Daoy (cell line): ENCODE results near the gene LHX4. TPM values are rescaled to one million over a fixed set of nuclear protein-coding genes. Genes with fewer than 3 reads are reported as not detected.

Source experiments
- DNase-seq: peaks from one replicate; pipeline ENCODE4 v3.0.0-alpha.2; 2015; ENCODE audit warnings: low read depth
- total RNA-seq: library from RNA; depleted of rRNA; stranded (reverse); fragments of >200 nt; shearing (Covaris generic); gene quantifications from 2 replicates; pipeline ENCODE4 v1.2.3, GENCODE V29; 2014

Gene LHX4
- total RNA-seq, 1 experiment from 2014 or later: 0.17 TPM

DNA sequence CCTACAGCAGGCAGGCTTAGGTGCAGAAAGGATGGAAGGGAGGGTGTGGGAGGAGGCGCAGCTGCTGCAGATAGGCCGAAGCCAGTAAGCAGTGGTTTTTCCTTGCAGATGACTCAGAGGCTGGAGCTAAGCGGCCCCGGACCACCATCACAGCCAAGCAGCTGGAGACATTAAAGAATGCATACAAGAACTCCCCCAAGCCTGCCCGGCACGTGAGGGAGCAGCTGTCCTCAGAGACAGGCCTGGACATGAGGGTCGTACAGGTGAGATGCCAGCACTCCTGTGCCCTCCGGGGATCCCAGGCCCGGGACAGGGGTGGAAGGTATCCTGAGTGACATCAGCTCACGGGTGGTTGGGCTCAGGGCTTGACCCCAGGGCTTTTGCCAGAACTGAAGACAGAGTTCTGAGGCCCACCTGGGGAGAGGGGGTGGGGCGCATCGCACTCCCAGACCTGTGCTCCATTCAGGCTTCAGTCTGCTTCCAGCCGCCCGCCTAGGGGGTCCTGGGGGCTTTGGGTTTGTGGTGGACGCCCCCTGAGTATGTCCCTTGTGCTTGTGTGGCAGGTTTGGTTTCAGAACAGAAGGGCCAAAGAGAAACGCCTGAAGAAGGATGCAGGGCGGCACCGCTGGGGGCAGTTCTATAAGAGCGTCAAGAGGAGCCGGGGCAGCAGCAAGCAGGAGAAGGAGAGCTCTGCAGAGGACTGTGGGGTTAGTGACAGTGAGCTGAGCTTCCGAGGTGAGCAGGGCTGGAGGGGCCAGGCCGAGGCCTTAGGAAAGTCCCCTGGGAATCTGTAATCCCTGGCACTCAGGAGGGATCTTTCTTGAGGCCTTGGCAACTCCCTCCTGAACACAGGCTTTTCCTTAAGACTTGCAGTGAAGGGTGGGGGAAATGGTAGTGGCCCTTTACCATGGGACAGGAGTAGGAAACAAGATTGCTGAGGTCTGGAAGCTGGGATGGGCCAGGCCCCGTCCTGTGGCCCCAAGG lies 41.5 kb downstream of the LHX4 start:
- peak; percentile 86 for DNase-seq

DNA sequence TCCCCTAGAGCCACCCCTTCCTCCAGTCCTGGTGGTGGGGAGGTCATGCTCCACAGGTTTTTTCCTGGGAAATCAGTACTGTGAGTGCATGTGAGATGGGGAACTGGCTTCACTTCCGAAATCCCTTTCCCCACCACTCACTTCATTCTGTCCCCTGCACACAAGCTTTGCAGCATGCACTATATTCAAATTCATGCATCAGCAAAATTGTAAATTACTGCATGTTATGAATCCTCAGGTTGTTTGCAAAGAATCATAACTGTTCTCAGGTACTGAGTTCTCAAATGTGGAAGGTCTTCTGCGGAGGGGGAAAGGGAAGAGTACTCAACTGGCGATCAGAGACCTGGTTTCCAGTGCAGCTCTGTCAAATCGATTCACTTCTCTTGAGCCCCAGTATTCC lies 42.3 kb downstream of the LHX4 start:
- DNase-seq: no peak

DNA sequence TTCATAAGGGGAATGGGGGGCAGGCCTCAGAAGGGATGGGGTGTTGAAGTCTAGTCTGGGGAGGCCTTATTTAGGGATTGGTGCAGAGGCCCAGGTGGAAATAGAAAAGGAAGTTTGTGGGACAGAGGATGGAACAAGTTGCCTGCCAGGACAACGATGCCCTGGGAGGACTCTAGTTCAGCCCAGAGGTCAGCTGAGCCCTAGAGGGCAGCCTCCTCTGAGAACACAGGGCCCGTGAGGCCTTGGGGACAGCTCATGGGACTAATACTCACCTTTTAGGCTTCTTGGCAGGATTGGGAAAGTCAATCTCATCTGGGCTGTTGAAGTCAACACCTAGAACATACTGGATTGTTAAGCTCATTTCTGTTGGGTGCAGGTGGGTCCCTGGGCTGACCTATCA lies 43.0 kb downstream of the LHX4 start:
- DNase-seq: no peak

DNA sequence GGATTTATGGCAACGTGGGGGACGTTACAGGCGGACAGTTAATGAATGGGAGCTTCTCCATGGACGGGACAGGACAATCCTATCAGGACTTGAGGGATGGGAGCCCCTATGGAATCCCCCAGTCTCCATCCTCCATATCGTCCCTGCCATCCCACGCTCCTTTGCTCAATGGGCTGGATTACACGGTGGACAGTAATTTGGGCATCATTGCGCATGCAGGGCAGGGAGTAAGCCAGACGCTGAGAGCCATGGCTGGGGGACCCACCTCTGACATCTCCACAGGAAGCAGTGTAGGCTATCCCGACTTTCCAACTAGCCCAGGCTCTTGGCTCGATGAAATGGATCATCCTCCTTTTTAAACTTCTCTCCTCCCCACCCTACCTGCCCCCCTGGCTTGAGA lies 44.2 kb downstream of the LHX4 start:
- no peak for DNase-seq

DNA sequence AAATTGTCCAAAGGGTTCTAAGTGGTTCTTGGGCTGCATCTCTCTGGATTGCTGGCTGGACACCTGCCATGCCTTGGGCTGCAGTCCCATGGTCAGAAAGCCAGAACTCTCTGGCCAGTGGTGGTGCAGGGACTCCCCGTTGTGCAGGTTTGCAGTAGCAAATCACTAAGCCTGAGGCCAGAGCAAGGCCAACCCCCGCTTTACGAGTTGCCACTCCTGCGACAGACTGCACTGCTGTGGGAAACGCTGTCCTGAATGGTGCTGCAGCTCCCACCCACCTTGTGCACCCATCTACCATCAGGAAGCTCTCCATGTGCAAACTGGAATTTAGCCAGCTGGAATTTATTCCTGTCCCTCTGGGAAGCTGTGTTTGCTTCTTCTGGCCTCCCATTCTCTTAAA lies 45.7 kb downstream of the LHX4 start:
- no peak for DNase-seq

DNA sequence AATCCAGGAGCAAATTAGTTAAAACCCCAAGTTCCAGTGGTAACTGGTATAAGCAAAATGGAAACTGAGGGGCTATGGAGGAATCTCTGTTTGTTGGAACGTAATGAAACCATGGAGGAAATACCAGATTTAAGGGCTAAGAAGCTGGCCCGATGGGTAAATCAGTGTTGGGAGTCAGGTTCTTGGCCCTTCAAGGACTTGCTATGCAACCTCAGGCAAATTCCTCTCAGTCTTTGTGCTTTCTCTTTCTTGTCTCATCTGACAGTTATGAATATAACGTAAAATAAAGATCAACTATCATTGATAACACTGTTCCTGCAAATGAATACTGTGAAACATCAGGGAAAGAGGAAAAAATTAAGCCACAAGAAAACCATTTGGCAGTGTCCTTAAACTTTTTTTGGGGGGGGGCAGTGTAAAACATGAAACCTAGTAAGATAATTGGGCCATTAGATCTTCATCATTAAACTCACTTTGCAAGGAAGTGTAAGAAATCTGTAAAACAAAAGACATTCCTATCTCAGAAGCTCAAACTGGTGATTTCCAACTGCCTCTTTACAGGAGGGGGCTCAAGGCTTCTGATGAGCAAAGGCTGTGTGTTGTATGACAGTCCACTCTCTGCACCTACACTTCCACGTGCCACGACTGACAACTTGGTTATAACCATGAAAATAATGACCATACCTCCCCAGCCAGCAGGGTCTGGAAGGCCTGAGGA lies 47.6 kb downstream of the LHX4 start:
- no peak for DNase-seq

DNA sequence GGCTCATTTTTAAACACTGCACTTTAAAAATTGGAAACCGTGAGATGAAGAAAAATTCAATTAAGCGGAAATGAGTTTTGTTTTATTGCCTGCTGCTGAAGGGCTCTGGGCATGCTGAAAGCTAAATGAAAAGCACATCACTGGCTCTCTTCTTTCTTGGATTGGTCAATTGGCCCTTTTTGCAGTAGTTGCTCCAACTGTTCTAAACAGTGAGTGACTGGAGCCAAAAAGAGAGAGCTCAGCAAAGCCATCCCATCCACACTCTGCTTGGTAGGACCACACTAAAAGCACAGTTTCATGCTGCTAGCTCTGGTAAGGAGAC lies 48.1 kb downstream of the LHX4 start:
- DNase-seq: no peak

DNA sequence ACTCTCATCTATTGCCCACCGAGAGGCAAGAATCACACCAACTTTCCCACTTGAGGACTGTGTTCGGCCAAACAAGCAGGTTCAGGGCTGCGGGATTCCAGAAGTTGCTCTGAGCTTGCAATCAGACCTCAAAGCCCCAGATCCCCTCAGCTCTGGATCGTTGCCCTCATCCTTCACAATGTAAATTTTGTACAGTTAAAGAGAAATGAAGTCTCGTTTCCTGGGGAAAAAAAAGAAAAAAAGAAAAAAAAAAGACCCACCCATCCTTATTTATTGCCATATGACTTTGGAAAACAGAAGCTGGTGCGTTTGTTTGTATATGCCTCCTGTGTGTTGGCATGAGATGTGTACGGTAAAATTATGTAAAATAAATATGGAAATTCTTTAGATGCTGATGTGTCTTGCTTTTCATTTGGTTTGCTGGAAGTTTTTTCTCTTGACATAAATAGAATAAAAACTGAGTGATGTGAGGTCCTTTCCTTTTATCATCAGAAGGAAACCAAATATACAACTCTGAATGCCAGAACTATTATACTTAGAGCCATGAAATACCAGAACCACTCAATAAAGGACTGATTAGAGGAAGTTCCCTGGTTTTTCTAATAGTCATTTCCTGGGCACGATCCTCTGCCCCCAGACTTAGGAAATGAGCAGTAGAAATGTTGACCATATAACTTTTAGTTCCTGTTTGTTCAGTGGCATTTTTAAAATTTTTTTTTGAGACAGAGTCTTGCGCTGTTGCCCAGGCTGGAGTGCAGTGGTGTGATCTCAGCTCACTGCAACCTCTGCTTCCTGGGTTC lies 48.7 kb downstream of the LHX4 start:
- no peak for DNase-seq

DNA sequence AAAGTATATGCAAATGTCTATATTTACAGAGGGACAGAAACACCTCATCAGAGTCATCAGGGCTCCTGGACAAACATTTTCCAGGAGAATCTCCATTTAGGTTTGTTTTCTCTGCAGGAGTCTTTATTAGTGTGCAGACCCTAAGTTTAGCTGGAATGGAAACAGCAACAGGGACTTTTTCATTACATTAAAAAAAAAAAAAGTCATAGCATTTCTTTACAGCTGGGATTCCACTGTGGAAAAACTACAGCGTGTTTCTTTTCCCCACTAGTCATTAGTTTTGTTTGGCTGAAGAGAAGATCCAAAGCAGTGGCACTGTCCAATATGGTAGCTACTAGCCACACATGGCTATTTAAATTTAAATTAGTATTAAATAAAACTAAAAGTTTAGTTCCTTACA lies 49.6 kb downstream of the LHX4 start:
- DNase-seq: no peak

DNA sequence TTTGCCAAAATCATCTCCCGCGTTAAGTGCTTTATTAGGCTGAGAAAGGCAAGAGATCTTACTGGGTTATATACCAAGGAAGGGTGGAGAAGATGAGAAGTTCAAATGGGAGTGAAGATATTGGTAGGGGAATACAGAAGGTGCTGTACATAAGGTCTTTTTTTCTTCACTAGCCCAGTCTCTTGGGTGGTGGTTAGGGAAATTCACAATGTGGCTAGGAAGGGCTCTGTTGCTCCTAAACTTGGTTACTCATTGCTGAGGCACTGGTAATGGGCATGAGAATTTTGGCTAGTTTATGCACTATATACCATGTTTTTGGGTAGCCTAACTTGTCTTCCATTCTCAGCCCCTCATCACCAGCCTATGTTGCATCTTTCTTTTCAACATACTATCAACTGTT lies 50.6 kb downstream of the LHX4 start:
- DNase-seq: no peak

DNA sequence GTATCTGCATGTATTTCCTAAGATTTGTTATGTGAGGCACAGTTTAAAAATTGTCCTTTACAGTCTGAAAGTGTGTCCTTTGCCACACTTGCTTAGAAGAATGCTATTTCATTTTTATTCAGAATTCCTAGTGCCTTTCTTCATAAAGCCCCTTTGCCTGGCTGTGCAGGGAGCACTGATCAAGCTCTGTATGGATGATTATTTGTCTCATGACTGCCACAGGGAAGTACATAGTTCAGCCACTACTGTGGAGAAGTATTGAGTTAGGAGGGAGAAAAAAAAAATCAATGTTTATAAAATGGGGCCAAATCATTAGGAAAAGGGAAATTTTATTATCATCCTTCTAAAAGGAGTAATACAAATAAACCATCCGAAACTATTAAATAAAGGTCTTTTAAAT lies 51.4 kb downstream of the LHX4 start:
- no peak for DNase-seq

DNA sequence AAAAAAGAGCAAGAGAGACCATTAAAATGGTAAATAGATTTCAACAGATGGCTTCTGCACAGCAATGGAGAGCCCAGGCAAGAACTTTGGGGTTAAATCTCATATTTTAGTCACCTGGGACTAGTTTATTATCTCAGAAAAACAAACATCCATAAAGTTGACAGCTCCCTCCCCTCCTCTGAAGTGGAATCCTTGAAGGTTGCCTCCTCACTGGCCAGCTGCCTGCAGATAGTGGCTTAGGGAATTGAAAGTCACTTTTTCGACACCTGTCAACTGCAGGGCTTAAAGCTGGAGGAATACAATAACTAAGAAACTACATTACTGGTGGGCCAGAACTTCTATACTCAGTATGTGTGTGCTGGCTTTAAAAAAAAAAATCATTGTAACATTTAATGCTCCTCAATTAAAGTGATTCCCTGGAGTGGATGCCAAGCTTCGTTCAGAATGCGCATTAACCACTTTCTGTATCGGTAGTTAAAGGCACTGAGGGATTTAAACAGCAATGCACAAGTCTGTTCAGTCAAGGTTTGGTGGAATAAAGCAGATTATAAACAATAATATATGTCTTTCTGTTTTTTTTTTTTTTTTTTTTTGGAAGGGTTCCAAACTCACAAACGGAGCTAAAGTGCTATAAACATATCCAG lies 52.5 kb downstream of the LHX4 start:
- DNase-seq: no peak

DNA sequence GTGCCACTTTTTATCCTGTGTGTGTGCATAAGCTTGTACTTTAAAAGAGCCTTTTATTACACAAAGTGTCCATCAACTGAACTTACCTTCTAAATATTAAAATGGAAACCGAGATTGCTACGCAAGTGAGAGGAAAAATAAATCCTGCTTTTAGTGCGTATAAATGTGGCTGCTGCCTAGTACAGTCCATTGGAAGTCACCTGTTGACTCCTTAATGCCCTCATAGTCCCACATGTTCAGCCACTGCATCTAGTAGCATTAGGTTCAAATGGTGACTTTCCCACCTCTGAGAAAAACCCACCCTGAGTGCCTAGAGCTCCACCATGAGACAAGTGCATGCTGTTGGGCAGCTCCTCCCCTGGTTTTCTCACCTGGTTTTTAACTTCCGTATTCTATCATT lies 53.0 kb downstream of the LHX4 start:
- no peak for DNase-seq

DNA sequence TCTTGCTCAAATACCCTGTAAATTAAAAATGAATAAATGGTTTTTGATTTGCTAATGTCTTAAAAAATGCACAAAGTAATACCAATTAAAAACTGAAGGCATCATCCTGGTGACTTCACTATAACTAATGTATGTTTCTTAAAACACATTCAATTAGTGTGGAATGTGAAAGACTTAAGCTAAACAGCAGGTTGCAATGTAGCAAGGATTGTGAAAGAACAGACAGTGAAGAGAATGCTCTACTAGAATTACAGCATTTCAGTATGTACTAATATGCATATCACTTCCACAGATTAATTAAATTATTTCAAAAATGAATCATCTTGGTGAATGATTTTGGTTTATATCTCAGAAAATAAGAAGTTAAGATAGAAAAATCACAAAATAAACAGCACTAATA lies 56.4 kb downstream of the LHX4 start:
- no peak for DNase-seq

DNA sequence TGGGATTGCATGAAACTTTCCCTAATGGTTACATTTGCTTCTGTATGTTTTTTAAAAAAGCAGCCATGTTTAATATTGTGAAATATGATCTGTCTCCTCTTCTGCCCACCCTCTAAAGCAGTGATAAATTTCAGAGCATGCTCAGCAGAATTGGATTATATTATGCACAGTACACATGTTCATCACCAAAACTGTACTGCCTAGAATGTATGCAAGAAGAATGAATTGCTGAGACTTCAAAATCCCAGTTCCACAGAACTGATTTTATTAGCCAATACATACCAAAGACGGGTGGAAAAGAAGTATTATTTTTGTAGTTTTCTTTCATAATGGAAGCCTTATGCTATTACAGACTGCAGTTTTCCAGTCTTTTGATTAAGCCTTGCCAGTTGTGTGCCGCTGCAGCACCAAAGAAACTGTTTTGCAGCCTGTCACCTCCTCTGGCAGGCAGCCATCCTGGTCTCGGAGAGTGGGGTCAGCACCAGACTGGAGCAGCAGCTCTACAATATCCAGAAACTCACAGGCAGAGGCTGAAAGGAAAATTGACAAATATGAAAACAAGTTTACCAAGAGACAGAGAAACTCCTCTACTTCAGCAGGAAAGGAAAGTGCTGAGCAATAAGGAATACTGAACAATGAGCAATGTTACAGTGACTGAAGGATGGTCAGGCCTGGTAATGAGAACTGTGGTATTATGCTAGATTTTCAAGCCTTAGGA lies 58.1 kb downstream of the LHX4 start:
- no peak for DNase-seq

DNA sequence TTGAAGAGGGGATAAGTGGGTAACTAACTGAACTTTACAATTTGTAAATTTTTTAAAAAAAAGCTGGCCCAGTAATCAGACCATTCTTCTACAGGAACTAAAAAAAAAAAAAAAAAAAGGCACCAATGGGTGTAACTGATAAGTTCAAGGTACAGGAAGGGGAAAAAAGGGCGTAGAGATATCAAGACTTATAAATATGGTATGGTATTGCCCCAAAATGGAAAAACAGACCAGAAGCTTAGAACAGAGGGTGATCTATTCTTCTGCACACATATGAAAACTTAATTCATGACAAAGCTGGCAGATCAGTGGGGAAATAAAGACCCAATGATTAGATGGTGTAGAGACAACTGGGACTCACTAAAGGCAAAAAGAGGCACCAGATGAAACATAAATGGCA lies 58.9 kb downstream of the LHX4 start:
- no peak for DNase-seq

DNA sequence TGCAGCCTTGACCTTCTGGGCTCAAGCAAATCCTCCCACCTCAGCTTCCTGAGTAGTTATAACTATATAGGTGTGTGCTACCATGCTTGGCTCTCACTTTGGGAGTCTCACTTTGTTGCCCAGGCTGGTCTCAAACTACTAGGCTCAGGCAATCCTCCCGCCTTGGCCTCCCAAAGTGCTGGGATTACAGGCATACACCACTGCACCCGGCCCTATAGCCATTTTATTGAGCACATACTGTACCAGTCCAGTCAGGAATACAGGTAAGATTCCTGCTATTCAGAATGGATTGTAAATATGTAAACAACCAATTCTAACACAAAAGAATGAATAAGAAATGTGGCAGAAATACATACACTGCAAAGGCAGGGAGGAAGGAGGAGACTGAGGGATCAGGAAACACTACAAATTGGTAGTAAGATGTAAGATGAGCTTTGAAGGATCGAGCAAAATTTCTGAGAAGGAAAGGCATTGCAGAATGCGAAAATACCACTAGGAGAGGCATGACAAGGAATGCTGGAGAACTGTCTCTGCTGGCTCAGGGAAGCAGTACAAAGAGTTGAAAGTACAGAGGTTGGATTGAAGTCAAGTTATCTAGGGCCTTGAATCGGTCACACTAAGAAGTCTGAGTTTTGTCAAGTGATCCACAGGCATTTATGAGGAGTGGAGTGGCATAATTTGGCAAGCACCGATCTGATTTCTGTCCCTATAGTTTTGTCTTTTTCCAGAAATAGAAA lies 60.4 kb downstream of the LHX4 start:
- no peak for DNase-seq

DNA sequence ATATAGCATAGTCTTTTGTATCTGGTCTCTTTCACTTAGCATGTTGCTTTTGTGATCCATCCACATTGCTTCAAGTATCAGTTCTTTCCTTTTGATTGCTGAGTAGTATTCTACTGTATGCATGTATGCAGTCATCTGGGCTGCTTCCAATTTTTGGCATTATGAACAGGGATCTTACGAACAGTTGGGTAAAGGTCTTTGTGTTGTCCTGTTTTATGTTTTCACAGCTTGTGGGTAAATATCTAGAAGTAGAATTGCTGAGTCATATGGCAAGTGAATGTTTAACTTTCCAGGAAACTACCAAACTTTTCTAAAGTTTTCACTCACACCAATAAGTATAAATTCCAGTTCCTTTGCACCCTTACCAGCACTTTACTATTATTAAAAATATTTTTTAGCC lies 60.9 kb downstream of the LHX4 start:
- no peak for DNase-seq

DNA sequence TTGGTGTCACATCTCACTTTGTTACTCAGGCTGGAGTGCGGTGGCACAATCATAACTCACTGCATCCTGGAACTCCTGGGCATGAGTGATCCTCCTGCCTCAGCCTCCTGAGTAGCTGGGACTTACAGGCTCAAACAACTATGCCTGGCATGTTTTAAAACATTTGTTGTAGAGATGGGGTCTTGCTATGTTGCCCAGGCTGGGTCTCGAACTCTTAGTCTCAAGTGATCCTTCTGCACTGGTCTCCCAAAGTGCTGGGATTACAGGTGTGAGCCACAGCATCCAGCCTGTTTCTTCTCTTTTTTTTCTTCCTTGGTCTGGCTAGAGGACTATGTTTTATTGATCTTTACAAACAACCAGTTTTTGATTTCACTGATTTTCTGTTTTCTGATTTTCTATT lies 64.6 kb downstream of the LHX4 start:
- no peak for DNase-seq

DNA sequence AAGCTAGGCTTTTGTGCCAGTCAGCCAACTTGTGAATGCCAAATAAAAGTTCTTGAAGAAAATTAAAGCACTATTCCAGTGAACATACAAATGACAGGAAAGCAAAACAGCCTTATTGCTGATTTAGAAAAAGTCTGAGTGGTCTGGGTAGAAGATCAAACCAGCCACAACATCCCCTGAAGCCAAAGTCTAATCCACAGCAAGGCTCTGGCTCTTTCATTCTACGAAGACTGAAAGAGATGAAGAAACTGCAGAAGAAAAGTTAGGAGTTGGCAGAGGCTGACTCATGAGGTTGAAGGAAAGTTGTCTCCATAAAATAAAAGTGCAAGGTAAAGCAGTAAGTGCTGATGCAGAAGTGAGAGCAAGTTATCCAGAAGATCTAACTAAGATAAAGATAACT lies 65.9 kb downstream of the LHX4 start:
- DNase-seq: no peak
